ENCODE results near the gene ALDH2.

GRCh38 chr12:111864913-111865312 is 98.2 kb downstream of the ALDH2 start:
- TF ChIP-seq EP300 (IDR thresholded peaks at IDR 0.05; ENCODE audit: low read depth) (no peak), CTCF (IDR thresholded peaks at IDR 0.05) (no peak), POLR2A (IDR thresholded peaks at IDR 0.05) (no peak)

Measured in transverse colon (tissue), 3 donors.